ENCODE results near the gene NINJ2.

The NINJ2 gene

GRCh38 chr12:569091-569676 is 94.1 kb downstream of the NINJ2 start:
- DNase-seq (ENCODE audit: low read depth) = no peak

GRCh38 chr12:568486-568885 is 94.8 kb downstream of the NINJ2 start:
- DNase-seq (ENCODE audit: low read depth) = no peak

- DNase-seq (ENCODE audit: low read depth) = no peak
Observed at GRCh38 chr12:565589-566105, 97.6 kb downstream of the NINJ2 start.

GRCh38 chr12:565161-565560 is 98.1 kb downstream of the NINJ2 start:
- no peak for DNase-seq (ENCODE audit: low read depth)

- no peak for DNase-seq (ENCODE audit: low read depth)
Observed at GRCh38 chr12:563787-564298, 99.4 kb downstream of the NINJ2 start.

GRCh38 chr12:563250-563781 is 99.9 kb downstream of the NINJ2 start:
- DNase-seq (ENCODE audit: low read depth) = peak; percentile 35

- no peak for DNase-seq (ENCODE audit: low read depth)
Observed at GRCh38 chr12:562634-563033, 100.6 kb downstream of the NINJ2 start.

- DNase-seq (ENCODE audit: low read depth) = no peak
Observed at GRCh38 chr12:561908-562593, 101.2 kb downstream of the NINJ2 start.

- no peak for DNase-seq (ENCODE audit: low read depth)
Observed at GRCh38 chr12:561391-561705, 101.9 kb downstream of the NINJ2 start.

- no peak for DNase-seq (ENCODE audit: low read depth)
Observed at GRCh38 chr12:560691-561390, 102.4 kb downstream of the NINJ2 start.

- no peak for DNase-seq (ENCODE audit: low read depth)
Observed at GRCh38 chr12:559906-560455, 103.3 kb downstream of the NINJ2 start.

- DNase-seq (ENCODE audit: low read depth) = no peak
Observed at GRCh38 chr12:559208-559905, 103.9 kb downstream of the NINJ2 start.

GRCh38 chr12:558580-558979 is 104.7 kb downstream of the NINJ2 start:
- no peak for DNase-seq (ENCODE audit: low read depth)

- DNase-seq (ENCODE audit: low read depth) = no peak
Observed at GRCh38 chr12:556498-556897, 106.7 kb downstream of the NINJ2 start.

- no peak for DNase-seq (ENCODE audit: low read depth)
Observed at GRCh38 chr12:554001-554285, 109.3 kb downstream of the NINJ2 start.

GRCh38 chr12:553216-554000 is 109.8 kb downstream of the NINJ2 start:
- no peak for DNase-seq (ENCODE audit: low read depth)

GRCh38 chr12:552466-552865 is 110.8 kb downstream of the NINJ2 start:
- peak; percentile 38 for DNase-seq (ENCODE audit: low read depth)

GRCh38 chr12:550473-551260 is 112.6 kb downstream of the NINJ2 start:
- no peak for DNase-seq (ENCODE audit: low read depth)

- DNase-seq (ENCODE audit: low read depth) = no peak
Observed at GRCh38 chr12:549476-550082, 113.7 kb downstream of the NINJ2 start.

GRCh38 chr12:547883-548470 is 115.3 kb downstream of the NINJ2 start:
- DNase-seq (ENCODE audit: low read depth) = no peak

All from EH (cell line).